Heart right ventricle (tissue), 16 donors: ENCODE measurements around the gene ABCF3. TPM values are rescaled to one million over a fixed set of nuclear protein-coding genes. Genes with fewer than 3 reads are reported as not detected.
A peak's percentile ranks its signal among the peaks of the same experiment; 100 is the strongest.
"Not testable (repeated sequence)": the region's sequence is repeated elsewhere in the genome, so short reads cannot be mapped to it uniquely, and the experiment has no call there.

Experiments used
- ATAC-seq, 8 donors: fragments of 200-7000 bp; cut with Tn5 transposase; one replicate each; pipeline ENCODE4 v1.9.1; 2020; ENCODE audit warnings: mild to moderate bottlenecking in 8 of 8, moderate library complexity in 8 of 8, moderate number of reproducible peaks in 1 of 8
- DNase-seq, 2 donors: peaks; one replicate each; pipeline ENCODE4 v3.0.0-alpha.2; 2020
- H3K27ac ChIP-seq, 10 donors: fragments of 200-600 bp; sonication (generic) in 2 of 10; one replicate each; pipeline versions ENCODE4 v1.5.0 to v1.8.0; 2020 to 2022; ENCODE audit warnings: mild to moderate bottlenecking in 3 of 10
- H3K27me3 ChIP-seq, 7 donors: fragments of 200-600 bp; one replicate each; pipeline ENCODE4 v1.8.0; 2021 to 2022; ENCODE audit warnings: mild to moderate bottlenecking in 2 of 7
- H3K36me3 ChIP-seq, 9 donors: fragments of 200-600 bp; sonication (generic) in 1 of 9; one replicate each; pipeline versions ENCODE4 v1.5.0 to v1.8.0; 2020 to 2022; ENCODE audit warnings: mild to moderate bottlenecking in 2 of 9
- H3K4me1 ChIP-seq, 9 donors: fragments of 200-600 bp; sonication (generic) in 1 of 9; one replicate each; pipeline versions ENCODE4 v1.5.0 to v1.8.0; 2020 to 2022; ENCODE audit warnings: mild to moderate bottlenecking in 4 of 9
- H3K4me3 ChIP-seq, 10 donors: fragments of 200-600 bp; sonication (generic) in 2 of 10; one replicate each; pipeline versions ENCODE4 v1.5.0 to v1.8.0; 2020 to 2022; ENCODE audit warnings: mild to moderate bottlenecking in 7 of 10, moderate library complexity in 2 of 10
- H3K9me3 ChIP-seq, 11 donors: fragments of 200-600 bp in 10 of 11; sonication (generic) in 2 of 11; one replicate each; pipeline versions ENCODE4 v1.5.0 to v1.8.0; 2013 to 2022; ENCODE audit warnings: mild to moderate bottlenecking in 2 of 11, control low read depth in 1 of 11, moderate library complexity in 1 of 11
- WGBS, 2 donors: extraction: QIAGEN DNeasy Blood & Tissue Kit; methylation state at CpG; one replicate each; pipeline ENCODE4 v1.1.7; 2013; ENCODE audit warnings: inconsistent platforms in 1 of 2; 5-methylcytosine and 5-hydroxymethylcytosine counted together
- intact Hi-C, 10 donors: fragments of 100-400 bp; cut with DNase I; formaldehyde crosslinking; loops; one replicate each; pipeline versions ENCODE4 v1.11.1 to v1.14.2; 2022
- polyA plus RNA-seq, 2 donors: library from polyadenylated mRNA; stranded (reverse); fragments of 200-250 nt; gene quantifications; one replicate each; pipeline ENCODE4 v1.2.3, GENCODE V29; 2013
- total RNA-seq, 10 donors: library from RNA; stranded (reverse); fragmentation: NEBNext Ultra II Directional in 3 of 10; extraction: Animal tissue kit (Norgen Biotek cat#: 25700) in 3 of 10; gene quantifications; one replicate each; pipeline versions ENCODE4 v1.2.1 to v1.2.4, GENCODE V29; 2021 to 2023
- TF ChIP-seq, protein P1 (sequence below), 9 donors: fragments of 200-600 bp; sonication (generic) in 2 of 9; IDR thresholded peaks; one replicate each; pipeline versions ENCODE4 v1.5.0 to v1.8.0; 2021 to 2022; ENCODE audit warnings: antibody characterized with exemption in 9 of 9, mild to moderate bottlenecking in 5 of 9, moderate library complexity in 1 of 9
- donor health status: Arrhythmogenic right ventricular cardiomyopathy.
- donor health status: ischemic (EF 13 %, LVEDD 7.1; RV severe dilation, severe dysfunction).
- donor health status: healthy with polysubstance abuse.
- donor health status: DM: no; HTN: yes; CAD: no.
- donor health status: DM: no; HTN: no; CAD: no.
- donor health status: ischemic (EF 25% LVEDD 6.9; RV normal size, moderate dysfunction).
- donor health status: ischemic (EF 25% LVEDD 5.7; RV mildly dilated, moderate dysfunction).
- donor health status: healthy.
- donor health status: DM: yes; HTN: yes; CAD: no.
- donor health status: Ischemic cardiomyopathy.
- donor health status: ischemic (EF 35%, LVEDD 5.7; RV mildly dilated, moderate dysfunction).
- donor health status: nonischemic (EF 11% LVEDD 7.7; RV severe dilation, severe dysfunction).
- donor health status: DM: yes; HTN: yes; CAD: no.
- donor health status: PGD.
- donor health status: ischemic (EF 29% LVEDD 5.4; RV normal size, mild dysfunction).
- donor health status: nonischemic (EF 23%, LVEDD 6.1; RV moderate dilation, normal function).

ABCF3 gene
- total and polyA plus RNA-seq, 12 donors, result 60.1 to 90.7 (median 73.3) TPM

DNA sequence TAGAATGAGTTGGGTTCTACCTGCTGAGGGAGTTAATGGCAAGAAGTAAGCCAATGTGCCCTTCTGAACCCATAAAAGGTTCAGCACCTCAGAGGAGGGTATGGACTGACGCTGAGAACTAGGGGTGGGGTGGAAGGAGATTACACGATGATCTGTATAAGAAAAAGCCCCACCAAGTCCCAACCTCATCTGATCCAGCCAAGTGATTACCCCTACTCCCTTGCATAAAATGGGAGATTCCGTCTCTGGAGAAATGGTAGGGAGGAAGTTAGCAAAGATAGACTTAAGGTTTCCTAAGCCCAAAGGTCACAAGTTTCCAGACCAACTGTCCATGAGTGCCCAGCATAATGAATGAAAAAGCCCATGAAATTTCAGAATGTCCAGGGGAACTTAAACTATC, 37.9 kb upstream of the ABCF3 start:
- TF ChIP-seq, protein P1, sequence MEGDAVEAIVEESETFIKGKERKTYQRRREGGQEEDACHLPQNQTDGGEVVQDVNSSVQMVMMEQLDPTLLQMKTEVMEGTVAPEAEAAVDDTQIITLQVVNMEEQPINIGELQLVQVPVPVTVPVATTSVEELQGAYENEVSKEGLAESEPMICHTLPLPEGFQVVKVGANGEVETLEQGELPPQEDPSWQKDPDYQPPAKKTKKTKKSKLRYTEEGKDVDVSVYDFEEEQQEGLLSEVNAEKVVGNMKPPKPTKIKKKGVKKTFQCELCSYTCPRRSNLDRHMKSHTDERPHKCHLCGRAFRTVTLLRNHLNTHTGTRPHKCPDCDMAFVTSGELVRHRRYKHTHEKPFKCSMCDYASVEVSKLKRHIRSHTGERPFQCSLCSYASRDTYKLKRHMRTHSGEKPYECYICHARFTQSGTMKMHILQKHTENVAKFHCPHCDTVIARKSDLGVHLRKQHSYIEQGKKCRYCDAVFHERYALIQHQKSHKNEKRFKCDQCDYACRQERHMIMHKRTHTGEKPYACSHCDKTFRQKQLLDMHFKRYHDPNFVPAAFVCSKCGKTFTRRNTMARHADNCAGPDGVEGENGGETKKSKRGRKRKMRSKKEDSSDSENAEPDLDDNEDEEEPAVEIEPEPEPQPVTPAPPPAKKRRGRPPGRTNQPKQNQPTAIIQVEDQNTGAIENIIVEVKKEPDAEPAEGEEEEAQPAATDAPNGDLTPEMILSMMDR (IDR thresholded peaks at IDR 0.05), result no peak
- WGBS, 2 donors, result 69 to 78% methylated on average over 3 of the region's 3 CpGs
- peaks cover 4 to 37% (median 30%) of the 10 kb centered on the region in 9 donors for H3K36me3 ChIP-seq
- peaks cover 0 to 10% (median 0%) of the 10 kb centered on the region in 9 donors for H3K4me1 ChIP-seq
- no peak for DNase-seq
- ATAC-seq, result no peak
- no peaks in the 10 kb centered on the region for H3K9me3 ChIP-seq
- no peak overlapping the region for H3K27ac ChIP-seq
- intact Hi-C loops, result loop anchor here in 6 of 10 donors (5.0 to 10.0 kb wide), 4 partner anchors 39 to 243 kb away; partner anchors contain the start of genes ALG3 (in 5 of the 6), EEF1AKMT4 (in 5 of the 6) and ABCF3 (in 2 of the 6)
- H3K27me3 ChIP-seq, result no peaks in the 10 kb centered on the region
- no peak overlapping the region for H3K4me3 ChIP-seq

DNA sequence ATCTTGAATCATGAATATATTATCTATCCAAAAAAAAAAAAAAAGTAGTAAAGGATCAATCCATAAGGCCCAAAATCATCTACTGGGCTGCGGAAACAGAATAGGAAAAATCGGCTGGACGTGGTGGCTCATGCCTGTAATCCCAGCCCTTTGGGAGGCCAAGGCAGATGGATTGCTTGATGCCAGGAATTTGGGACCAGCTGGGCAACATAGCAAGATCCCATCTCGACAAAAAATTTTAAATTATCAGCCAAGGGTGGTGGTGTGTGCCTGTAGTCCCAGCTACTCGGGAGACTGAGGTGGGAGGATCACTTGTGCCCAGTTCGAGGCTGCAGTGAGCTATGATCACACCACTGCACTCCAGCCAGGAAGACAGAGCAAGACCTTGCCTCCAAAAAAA, 36.9 kb upstream of the ABCF3 start:
- Histone ChIP-seq H3K9me3 (no peaks in the 10 kb centered on the region), H3K27me3 (no peaks in the 10 kb centered on the region), H3K4me1 (peaks cover 0 to 20% (median 5%) of the 10 kb centered on the region in 9 donors), H3K36me3 (peaks cover 0 to 27% (median 19%) of the 10 kb centered on the region in 9 donors), H3K27ac (no peak overlapping the region), H3K4me3 (no peak overlapping the region)
- ATAC-seq (no peak), DNase-seq (no peak)
- WGBS, 2 donors, result 89 to 99% methylated on average over 6 of the region's 6 CpGs
- TF ChIP-seq, protein P1 (IDR thresholded peaks at IDR 0.05), result no peak
- intact Hi-C loops, result loop anchor here in 6 of 10 donors (5.0 to 10.0 kb wide), 4 partner anchors 38 to 244 kb away; partner anchors contain the start of genes ALG3 (in 5 of the 6), EEF1AKMT4 (in 5 of the 6) and ABCF3 (in 2 of the 6)

DNA sequence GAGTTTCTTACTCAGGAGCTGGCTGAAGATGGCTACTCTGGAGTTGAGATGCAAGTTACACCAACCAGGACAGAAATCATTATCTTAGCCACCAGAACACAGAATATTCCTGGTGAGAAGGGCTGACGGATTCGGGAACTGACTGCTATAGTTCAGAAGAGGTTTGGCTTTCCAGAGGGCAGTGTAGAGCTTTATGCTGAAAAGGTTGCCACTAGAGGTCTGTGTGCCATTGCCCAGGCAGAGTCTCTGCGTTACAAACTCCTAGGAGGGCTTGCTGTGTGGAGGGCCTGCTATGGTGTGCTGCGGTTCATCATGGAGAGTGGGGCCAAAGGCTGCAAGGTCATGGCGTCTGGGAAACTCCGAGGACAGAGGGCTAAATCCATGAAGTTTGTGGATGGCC, 36.2 kb upstream of the ABCF3 start:
- DNase-seq, H3K27ac ChIP-seq, H3K27me3 ChIP-seq, H3K9me3 ChIP-seq, H3K4me3 ChIP-seq: not testable (repeated sequence)
- intact Hi-C loops, result loop anchor here in 7 of 10 donors (5.0 to 10.0 kb wide), 5 partner anchors 38 to 245 kb away; partner anchors contain the start of genes ALG3 (in 5 of the 7), EEF1AKMT4 (in 5 of the 7), ABCF3 (in 2 of the 7) and EIF4G1 (in 1 of the 7)
- TF ChIP-seq, protein P1 (IDR thresholded peaks at IDR 0.05), result peak in 5 of 9 donors; percentile 20 to 43 (median 38)
- WGBS, 2 donors, result 53 to 65% methylated on average over 6 of the region's 6 CpGs
- ATAC-seq, result peak in 4 of 8 donors; percentile 20 to 68 (median 58)
- H3K4me1 ChIP-seq, result peaks cover 0 to 23% (median 5%) of the 10 kb centered on the region in 9 donors
- H3K36me3 ChIP-seq, result peaks cover 0 to 21% (median 14%) of the 10 kb centered on the region in 9 donors

DNA sequence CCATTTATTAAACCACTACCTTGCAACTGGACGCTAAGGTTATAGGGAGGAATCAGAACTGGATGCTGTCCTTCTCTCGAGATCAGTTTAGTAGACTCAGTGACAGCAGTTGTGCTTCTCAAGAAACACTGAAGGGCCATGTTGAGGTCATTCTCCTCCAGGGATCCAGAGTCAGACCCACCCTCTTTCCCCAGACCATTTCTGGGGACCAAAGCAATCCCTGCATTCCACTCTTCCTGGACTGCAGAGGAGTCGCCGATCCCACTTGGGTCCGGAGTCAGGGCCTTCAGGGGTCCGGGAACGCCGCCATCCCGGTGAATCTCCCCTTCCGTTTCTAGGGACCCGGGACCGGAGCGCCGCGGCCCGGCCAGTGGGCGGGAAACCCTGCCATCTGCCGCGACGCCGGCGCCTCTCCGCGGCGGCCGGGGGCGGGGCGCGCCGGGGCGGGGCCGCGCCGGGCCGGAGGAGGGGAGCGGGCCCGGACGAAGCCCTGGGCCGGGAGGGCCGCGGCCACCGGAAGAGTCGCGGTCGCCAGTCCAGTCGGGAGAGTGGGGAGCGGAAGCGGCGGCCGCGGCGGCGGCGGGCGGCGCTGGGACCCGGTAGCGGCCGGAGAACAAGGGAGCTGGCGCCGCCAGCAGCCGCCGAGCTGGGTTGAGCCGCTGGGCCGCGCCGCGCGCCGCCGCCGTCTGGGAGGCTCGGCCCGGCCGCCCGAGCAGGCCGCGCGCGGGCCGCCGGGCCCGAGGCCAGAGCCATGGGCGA, 30.9 kb upstream of the ABCF3 start, which contains the start of gene DVL3:
Gene DVL3, plus strand, starts transcription at position 493 of the 759 bp plus-strand sequence. Its CDS starts 259 bp downstream, at position 752.
- TF ChIP-seq, protein P1 (IDR thresholded peaks at IDR 0.05), result no peak

More for the DNA sequence above, 30.9 kb upstream of the ABCF3 start, which contains the start of gene DVL3:
- Histone ChIP-seq H3K27me3 (no peaks in the 10 kb centered on the region), H3K36me3 (no peaks in the 10 kb centered on the region), H3K27ac (peak within 1 kb of the TSS; percentile 91 to 99 (median 96)), H3K4me1 (peaks cover 22 to 53% (median 42%) of the 10 kb centered on the region in 9 donors), H3K9me3 (no peaks in the 10 kb centered on the region), H3K4me3 (peak within 1 kb of the TSS; percentile 87 to 99 (median 97))
- ATAC-seq, result peak; percentile 59 to 93 (median 81)
- 1% methylated on average over 54 to 84 of the region's 84 CpGs for WGBS, 2 donors
- DNase-seq, result peak; percentile 74 to 82
- intact Hi-C loops, result loop anchor here in 3 of 10 donors (2.0 to 10.0 kb wide), 4 partner anchors 18 to 160 kb away; partner anchors contain the start of genes ALG3 (in 2 of the 3), EEF1AKMT4 (in 2 of the 3), EIF2B5 (in 2 of the 3) and EIF4G1 (in 1 of the 3)
